ENCODE data around the gene HOXB7.

Gene HOXB7

GRCh38 chr17:48610282-48611211 lies at the start of gene HOXB7:
HOXB7 (minus strand) TSS chr17:48611017; CDS start chr17:48610918, 99 bp downstream.
- DNase-seq (ENCODE audit: low read depth in 2 of 2) = peak in 1 of 2 experiments; percentile 74

- no peak for DNase-seq (ENCODE audit: low read depth in 2 of 2)
Observed at GRCh38 chr17:48655913-48656312, 45.1 kb upstream of the HOXB7 start.

GRCh38 chr17:48649741-48650140 lies 38.9 kb upstream of the HOXB7 start:
- DNase-seq (ENCODE audit: low read depth in 2 of 2) = no peak

GRCh38 chr17:48647963-48648245 lies 37.1 kb upstream of the HOXB7 start:
- DNase-seq (ENCODE audit: low read depth in 2 of 2) = no peak

GRCh38 chr17:48647103-48647962 lies 36.5 kb upstream of the HOXB7 start:
- DNase-seq (ENCODE audit: low read depth in 2 of 2) = no peak

- DNase-seq (ENCODE audit: low read depth in 2 of 2) = no peak
Observed at GRCh38 chr17:48646183-48647102, 35.6 kb upstream of the HOXB7 start.

GRCh38 chr17:48645639-48646182 lies 34.9 kb upstream of the HOXB7 start:
- DNase-seq (ENCODE audit: low read depth in 2 of 2) = no peak

- no peak for DNase-seq (ENCODE audit: low read depth in 2 of 2)
Observed at GRCh38 chr17:48644910-48645557, 34.2 kb upstream of the HOXB7 start.

- no peak for DNase-seq (ENCODE audit: low read depth in 2 of 2)
Observed at GRCh38 chr17:48644159-48644558, 33.3 kb upstream of the HOXB7 start.

GRCh38 chr17:48643697-48644012 lies 32.8 kb upstream of the HOXB7 start:
- no peak for DNase-seq (ENCODE audit: low read depth in 2 of 2)

GRCh38 chr17:48642843-48643696 lies 32.3 kb upstream of the HOXB7 start:
- no peak for DNase-seq (ENCODE audit: low read depth in 2 of 2)

- DNase-seq (ENCODE audit: low read depth in 2 of 2) = no peak
Observed at GRCh38 chr17:48642059-48642842, 31.4 kb upstream of the HOXB7 start.

GRCh38 chr17:48641541-48642058 lies 30.8 kb upstream of the HOXB7 start:
- no peak for DNase-seq (ENCODE audit: low read depth in 2 of 2)

GRCh38 chr17:48640858-48641180 lies 30.0 kb upstream of the HOXB7 start:
- DNase-seq (ENCODE audit: low read depth in 2 of 2) = no peak

GRCh38 chr17:48639982-48640857 lies 29.4 kb upstream of the HOXB7 start:
- DNase-seq (ENCODE audit: low read depth in 2 of 2) = no peak

GRCh38 chr17:48639136-48639535 lies 28.3 kb upstream of the HOXB7 start:
- DNase-seq (ENCODE audit: low read depth in 2 of 2) = no peak

- DNase-seq (ENCODE audit: low read depth in 2 of 2) = no peak
Observed at GRCh38 chr17:48637323-48638260, 26.8 kb upstream of the HOXB7 start.

Measured in stimulated activated CD4-positive, alpha-beta T cell treated with anti-CD3 and anti-CD28 coated beads, Interleukin-12 subunit alpha, Interleukin-12 subunit beta, amount 100 ng/mL, for 24 hours (primary cell).